Raji (cell line): Measurements from ENCODE around the gene DUSP19.

Experiments
- POLR2A ChIP-seq: IDR thresholded peaks from 2 replicates; pipeline ENCODE4 v1.6.1; 2011; ENCODE audit warnings: low read depth, low read length, control low read depth; ENCODE audit not compliant: insufficient read depth

DUSP19 gene

DNA sequence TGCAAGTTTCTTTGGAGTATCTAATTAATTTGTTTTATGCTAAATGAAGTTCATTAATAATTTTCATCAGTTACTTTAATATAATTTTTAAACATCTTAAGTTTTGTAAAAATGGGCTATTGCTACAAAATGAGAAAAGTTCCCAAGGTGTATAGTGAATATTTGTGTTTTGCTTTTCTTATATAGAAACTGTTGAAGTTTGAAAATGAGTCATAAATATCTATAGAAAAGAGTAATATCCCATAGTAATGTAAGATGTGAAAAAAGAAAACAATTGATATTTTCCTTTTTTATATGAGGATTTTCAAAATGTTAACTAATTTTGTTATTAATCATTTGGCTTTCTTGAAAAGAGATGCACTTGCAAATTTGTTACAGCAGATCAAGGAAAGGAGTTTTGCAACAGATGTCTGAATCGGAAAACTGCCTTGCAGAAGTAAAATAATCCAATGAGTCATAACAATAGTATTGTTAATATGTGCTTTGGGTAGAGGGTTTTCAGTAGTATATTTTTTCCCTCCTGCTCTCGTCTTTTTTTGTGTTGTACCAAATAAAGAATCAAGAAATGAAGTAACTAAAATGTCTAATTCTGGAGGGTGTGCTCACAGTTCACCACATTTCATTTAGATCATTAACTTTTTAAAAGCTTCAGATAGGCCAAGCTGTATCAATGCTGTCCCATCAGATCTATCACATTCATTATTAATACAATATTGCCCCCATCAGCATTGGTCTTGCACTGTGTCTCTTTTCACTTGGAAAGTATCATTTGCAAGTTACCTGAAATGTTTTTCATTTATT is 15.5 kb downstream of the DUSP19 start:
- no peak for TF ChIP-seq POLR2A

DNA sequence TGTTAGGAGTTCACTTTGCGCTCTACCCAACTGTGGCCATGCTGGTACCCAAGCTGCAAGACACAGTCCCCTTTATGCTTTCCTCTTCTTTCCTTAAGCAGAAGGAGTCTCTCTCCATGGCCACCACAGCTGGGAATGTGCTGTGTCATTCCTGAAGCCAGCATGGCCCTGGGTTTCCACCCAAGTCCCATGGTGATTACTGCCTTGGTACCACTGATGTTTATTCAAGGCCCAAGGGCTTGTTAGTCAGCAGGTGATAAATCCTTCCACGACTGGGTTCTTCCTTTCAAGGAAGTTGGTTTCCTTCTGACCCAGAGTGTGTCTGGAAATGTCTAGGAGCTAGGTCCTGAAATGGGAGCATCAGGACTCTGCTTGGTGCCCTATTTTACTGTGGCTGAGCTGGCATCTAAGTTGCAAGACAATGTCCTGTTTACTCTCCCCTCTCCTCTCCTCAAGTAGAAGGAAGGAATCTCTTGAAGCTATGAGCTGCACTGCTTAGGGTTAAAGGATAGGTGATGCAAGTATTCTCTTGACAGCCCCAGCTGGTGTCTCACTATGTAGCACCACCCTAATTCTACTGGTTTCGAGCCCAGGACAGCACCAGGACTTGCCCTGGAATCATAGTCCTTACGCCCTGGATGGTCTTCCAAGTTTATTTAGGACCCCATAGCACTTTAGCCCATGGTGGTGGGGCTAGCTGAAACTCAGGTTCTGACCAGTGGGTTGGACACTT is 27.0 kb downstream of the DUSP19 start:
- TF ChIP-seq POLR2A, result no peak

DNA sequence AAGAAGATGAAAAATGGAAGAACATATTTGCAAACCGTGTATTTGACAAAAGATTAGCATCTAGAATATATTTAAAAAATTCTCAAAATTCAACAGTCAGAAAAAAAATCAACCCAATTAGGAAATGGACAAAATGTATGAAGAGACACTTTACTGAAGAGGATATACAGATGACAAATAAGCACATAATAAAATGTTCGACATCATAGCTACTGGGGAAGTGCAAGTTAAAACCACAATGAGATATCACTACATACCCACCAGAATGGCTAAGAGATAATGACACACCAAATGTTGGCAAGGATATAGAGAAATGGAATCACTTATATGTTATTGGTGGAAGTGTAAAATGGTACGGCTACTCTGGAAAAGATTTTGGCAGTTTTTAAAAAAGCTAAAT is 34.0 kb downstream of the DUSP19 start:
- no peak for TF ChIP-seq POLR2A

DNA sequence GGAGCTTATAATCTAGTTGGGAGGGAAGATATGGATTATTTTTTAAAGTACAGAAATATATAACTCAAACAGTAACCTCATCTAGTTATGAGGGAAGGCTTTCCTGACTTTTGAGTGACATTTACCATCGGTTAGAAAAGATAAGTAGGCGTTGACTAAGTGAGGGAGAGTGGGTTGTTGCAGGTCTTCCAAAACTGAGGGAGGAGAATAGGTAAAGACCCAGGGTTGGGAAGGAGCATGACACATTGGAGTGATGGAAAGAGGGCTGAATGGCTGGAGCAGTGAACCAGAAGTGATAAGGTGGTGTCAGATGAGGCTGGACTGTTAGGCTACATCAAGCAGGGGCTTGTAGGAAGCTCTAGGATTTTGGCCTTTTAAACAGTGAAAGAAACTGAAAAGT is 35.1 kb downstream of the DUSP19 start:
- no peak for TF ChIP-seq POLR2A

DNA sequence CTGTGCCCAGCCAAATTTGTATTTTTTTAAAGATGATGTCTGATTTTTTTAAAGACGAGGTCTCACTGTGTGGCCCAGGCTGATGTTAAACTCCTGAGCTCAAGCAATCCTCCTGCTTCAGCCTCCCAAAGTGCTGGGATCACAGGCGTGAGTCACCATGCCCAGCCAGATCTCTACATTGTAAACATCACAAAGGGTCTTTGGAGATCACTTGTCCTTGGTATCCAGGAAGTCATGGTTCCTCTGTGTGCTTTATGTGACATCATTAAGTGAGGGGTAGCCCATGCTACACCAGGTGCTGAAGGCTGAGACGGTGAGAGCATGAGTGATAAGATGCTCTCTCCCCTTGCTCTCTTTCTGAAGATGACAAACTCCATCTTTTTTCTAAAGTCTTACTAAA is 38.7 kb downstream of the DUSP19 start:
- TF ChIP-seq POLR2A, result no peak

DNA sequence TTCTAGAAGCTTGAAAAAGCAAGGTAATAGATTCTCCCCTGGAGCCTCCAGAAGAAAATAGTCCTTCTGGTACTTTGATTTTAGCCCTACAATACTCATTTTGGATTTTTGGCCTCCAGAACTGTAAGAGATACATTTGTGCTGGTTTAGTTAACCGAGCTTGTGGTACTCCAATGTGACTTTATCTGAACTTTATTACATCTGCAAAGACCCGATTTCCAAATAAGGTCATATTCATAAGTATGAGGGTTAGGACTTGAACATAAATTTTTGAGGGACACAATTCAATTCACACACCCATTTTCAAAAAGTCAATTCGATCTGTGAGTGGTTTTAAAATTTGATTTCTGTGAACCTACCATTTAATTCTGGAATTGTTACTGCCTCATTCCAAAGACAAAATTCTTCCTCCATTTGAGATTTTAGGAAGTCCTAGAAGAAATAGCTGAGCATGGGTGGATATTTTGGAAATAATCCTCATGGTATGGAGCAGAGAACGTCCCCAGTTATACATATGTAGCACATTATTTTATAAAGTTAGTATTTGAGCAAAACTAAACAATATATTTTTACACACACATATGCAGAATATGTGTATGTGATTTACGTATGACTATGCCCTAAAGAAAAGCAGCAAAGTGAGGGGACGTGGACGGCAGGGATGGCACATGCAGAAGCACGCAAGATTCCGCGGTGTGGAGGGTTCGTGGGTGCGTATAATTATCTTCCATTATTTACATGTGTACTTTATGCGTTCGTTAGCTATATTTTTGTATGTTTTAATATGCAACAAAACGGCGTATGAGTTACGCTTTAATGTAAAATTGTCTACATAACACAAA is 44.8 kb downstream of the DUSP19 start:
- no peak for TF ChIP-seq POLR2A

DNA sequence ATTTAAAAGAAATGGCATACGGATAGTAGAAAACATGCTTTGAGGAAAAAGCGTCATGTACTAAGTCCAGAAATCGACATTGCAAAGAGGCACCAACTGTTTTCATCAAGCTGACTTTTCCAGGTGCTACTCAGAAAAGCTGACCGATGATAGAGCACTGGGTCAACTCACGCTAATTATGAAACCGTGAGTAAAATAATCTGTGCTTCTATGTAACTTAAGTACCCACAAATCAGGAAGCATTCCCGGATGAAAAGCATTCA is 45.3 kb downstream of the DUSP19 start:
- no peak for TF ChIP-seq POLR2A

DNA sequence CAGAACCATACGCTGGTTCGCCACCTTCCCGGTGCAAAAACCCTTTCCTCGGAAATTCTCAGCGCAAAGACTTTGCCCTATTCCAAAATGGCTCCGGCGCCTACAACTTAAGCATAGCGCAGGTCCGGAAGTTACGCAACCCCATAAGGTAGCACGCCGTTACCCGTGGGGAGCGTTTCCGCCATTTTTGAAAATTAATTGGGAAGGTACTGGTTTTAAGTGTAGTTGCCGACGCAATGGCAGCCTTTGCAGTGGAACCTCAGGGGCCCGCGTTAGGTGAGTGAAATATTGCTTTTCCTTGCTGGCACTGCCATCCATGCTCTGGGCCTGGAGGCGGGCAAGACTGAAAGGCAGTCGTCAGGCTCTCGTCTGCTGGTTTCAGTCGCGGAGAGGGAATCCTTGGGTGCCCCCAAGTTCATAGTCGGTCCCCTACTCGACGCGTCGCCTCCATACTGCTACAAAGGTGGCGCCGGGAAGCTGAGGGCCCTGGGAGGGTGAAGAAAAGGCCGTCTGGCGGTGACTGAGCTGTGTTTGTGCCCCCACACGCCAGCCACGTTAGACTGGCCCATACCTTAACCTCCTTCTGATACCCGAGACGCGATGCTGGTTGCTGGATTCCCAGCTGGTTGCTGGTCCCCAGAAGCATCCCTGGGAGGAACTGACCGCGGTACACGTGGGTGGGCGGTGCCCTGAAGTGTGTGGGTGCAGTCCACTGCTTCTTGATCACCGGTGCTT is 45.8 kb downstream of the DUSP19 start, which contains the start of gene NUP35:
Gene NUP35, plus strand, starts transcription at position 222 of the 735 bp plus-strand sequence. Its CDS starts 15 bp downstream, at position 237.
- peak; percentile 82 for TF ChIP-seq POLR2A

DNA sequence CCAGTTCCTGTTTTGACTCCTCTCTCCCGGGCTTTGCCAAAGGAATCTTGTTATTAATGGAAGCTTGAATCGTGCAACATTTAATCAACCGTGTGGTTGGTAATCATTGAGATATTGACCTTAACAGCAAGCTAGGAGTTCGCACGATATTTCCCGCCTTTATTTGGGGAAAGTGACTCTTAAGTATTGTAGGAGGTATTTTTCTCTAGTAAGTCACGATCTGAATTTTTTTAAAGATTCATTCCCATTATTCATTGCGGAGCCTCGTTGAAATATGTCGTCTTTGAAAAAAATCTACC is 46.4 kb downstream of the DUSP19 start:
- TF ChIP-seq POLR2A, result no peak

DNA sequence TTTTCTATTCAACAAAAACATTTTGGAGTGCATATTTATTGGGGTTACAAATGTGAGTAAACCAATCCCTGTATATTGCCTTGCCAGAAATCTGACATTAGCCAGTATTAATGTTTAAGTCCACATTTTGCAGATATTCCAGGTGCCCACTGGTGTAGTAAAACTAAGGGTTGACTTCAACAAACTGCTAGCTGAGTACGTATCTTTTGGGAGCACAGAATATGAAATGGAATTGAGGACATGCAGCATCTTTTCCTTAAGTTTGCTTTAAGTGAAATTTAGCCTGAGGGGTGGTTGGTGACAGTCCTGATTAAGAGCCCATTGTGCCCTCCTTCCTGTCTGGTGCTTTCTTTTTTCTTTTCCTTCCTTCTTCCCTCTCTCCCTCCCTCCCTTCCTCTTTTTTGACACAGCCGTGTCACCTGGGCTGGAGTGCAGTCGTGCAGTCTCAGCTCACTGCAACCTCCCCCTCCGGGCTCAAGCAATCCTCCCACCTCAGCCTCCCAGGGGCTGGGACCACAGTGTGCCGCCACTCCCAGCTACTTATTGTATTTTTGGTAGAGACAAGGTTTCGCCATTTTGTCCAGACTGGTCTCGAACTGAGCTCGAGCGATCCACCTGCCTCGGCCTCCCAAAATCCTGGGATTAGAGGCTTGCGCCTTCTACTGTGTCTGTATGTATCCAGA is 47.3 kb downstream of the DUSP19 start:
- no peak for TF ChIP-seq POLR2A

DNA sequence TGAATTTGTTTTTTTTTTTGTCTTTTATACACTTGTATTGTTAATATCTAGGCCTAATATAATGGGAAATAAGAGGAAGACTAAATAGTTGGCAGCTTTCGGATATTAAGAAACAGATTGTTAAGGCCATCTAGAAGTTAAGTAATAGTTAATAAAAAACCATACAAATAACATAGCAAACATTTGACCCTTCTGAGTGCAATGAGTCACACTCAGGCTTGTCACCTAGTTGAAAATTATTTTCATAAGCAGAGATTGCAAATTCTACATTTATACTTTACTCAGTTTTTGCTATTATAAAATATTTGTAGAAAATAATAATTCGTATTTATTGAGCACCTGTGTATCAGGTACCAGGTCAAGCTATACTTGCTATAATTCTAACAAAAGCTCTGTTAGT is 48.1 kb downstream of the DUSP19 start:
- TF ChIP-seq POLR2A, result no peak

DNA sequence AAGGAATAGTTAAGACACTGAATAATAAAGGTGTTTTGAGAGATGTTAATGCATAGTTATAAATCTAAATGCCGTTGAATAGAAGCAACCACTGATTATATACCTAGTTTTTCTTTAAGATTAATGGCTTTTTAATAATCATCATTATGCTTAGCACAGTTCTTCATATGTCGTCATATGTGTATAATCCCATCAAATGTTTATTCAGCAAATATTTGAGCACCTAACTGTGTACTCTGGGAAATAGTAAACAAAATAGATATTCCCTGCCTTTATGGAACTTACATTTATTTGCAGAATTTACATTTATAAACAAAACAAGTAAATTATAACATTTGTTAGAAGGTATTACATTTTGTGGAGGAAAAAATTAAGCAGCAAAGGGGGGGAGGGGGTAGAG is 55.5 kb downstream of the DUSP19 start:
- TF ChIP-seq POLR2A, result no peak

DNA sequence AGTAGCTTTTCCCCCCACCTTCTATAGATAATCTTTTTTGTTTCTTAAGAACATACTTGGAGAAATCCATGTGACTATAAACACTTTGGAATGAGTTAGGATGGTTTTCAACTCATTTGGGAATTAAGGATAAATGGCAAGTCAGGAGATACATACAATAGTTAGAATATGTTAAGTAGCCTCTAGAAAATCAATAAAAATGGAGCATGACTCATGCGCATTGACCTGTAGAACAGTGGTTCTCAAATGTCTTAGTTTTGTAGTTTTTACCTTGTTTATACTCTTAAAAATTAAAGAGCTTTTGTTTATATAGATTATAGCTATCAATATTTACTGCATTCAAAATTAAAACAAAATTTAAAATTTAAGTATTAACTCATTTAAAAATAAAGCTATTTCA is 70.4 kb downstream of the DUSP19 start:
- no peak for TF ChIP-seq POLR2A

DNA sequence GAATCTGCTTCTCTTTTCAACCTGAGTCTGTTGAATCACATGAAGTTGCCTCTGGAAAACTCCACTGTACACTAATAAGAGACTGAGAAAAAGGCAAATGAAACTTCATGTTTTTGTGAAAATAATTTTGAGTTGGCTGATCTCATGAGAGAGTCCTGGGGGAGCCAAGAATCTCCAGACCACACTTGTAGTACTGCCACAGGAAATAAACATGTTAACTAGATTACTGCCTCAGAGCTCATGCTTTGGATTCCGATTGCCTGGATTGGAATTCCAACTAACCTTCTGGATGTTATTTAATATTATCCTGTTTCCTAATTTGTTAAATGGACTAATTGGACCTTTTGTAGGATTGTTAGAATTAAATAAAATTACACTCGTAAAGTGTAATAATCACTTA is 70.9 kb downstream of the DUSP19 start:
- no peak for TF ChIP-seq POLR2A
